DMS153 treated with DMSO at 0.1 percent for 48 hours (cell line): ENCODE results near the gene ARAF.
"Not testable (repeated sequence)": the region's sequence is repeated elsewhere in the genome, so short reads cannot be mapped to it uniquely, and the experiment has no call there.

Experiments used
- DNase-seq: peaks from one replicate; lab custom pipeline; 2025; ENCODE audit not compliant: unreplicated experiment; lab: John Stamatoyannopoulos, UW

Gene ARAF

GRCh38 chrX:47584714-47585113, 23.7 kb downstream of the ARAF start:
- no peak for DNase-seq

GRCh38 chrX:47585273-47585672, 24.3 kb downstream of the ARAF start:
- DNase-seq = no peak

- DNase-seq = no peak
Measured at GRCh38 chrX:47586043-47586787, 25.2 kb downstream of the ARAF start.

- DNase-seq = no peak
Measured at GRCh38 chrX:47587091-47587891, 26.3 kb downstream of the ARAF start.

- DNase-seq = no peak
Measured at GRCh38 chrX:47587906-47588735, 27.1 kb downstream of the ARAF start.

GRCh38 chrX:47590984-47591383, 30.0 kb downstream of the ARAF start:
- no peak for DNase-seq

- no peak for DNase-seq
Measured at GRCh38 chrX:47593522-47593921, 32.5 kb downstream of the ARAF start.

- no peak for DNase-seq
Measured at GRCh38 chrX:47595716-47596251, 34.8 kb downstream of the ARAF start.

GRCh38 chrX:47596256-47596655, 35.3 kb downstream of the ARAF start:
- no peak for DNase-seq

GRCh38 chrX:47597222-47597621, 36.2 kb downstream of the ARAF start:
- DNase-seq = no peak

GRCh38 chrX:47603125-47603524, 42.1 kb downstream of the ARAF start:
- not testable (repeated sequence) for DNase-seq

- no peak for DNase-seq
Measured at GRCh38 chrX:47605024-47605423, 44.0 kb downstream of the ARAF start.

GRCh38 chrX:47607091-47607490, 46.1 kb downstream of the ARAF start:
- no peak for DNase-seq

- DNase-seq = no peak
Measured at GRCh38 chrX:47608130-47608810, 47.3 kb downstream of the ARAF start.

- DNase-seq = no peak
Measured at GRCh38 chrX:47610511-47610910, 49.5 kb downstream of the ARAF start.

- no peak for DNase-seq
Measured at GRCh38 chrX:47611489-47611888, 50.5 kb downstream of the ARAF start.

- DNase-seq = no peak
Measured at GRCh38 chrX:47611926-47612325, 50.9 kb downstream of the ARAF start.

- no peak for DNase-seq
Measured at GRCh38 chrX:47612418-47612817, 51.4 kb downstream of the ARAF start.

- DNase-seq = no peak
Measured at GRCh38 chrX:47613082-47613481, 52.1 kb downstream of the ARAF start.

GRCh38 chrX:47614618-47615017, 53.6 kb downstream of the ARAF start:
- DNase-seq = no peak
